ENCODE measurements around the gene NSD1. TPM values are rescaled to one million over a fixed set of nuclear protein-coding genes. Genes with fewer than 3 reads are reported as not detected.

NSD1 gene
- total and polyA plus RNA-seq, 9 of the 15 experiments (the other 6 are each of a cell fraction or from before 2014, with no cell fraction given): 3.8 to 51.0 (median 24.7) TPM

DNA sequence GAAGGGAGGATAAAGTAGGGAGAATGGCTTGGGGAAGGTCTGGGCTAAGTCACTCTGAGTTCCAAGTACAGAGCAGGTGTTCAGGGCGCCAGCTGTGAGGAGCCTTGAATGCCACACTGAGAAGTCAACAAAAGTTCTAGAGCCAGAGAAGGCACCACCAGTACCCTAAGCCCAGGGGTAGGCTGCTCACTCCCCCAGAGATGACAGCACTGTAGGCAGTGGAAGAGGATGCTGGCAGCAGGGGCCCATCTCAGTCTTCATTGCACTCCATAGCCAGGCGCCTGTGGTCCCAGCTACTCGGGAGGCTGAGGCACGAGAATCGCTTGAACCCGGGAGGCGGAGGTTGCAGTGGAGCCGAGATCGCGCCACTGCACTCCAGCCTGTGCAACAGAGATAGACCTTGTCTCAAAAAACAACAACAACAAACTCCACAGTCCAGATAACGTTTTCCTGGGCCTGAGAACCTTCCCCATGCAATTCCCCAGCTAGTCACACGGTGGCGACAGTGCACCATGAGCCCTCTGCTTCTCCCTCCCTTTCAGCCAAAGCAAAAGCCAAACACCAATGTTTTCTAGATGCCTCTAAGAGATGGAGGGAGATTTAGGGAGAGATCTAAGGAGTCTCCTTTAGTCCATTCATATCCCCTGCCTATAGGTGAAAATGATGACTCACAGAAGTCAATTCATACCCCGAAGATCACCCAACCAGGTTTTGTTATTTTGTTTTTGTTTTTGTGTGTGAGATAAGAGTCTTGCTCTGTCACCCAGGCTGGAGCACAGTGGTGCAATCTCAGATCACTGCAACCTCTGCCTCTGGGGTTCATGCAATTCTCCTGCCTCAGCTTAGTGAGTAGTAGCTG is 19.8 kb upstream of the NSD1 start (continued):
- TF ChIP-seq BCL6 (CRISPR knock-in tag; IDR thresholded peaks at IDR 0.05) (no peak), ZNF3 (CRISPR knock-in tag; IDR thresholded peaks at IDR 0.05) (no peak), ZNF668 (CRISPR knock-in tag; IDR thresholded peaks at IDR 0.05) (no peak), NR2F6 (CRISPR knock-in tag; IDR thresholded peaks at IDR 0.05) (no peak), CBFB (CRISPR knock-in tag; IDR thresholded peaks at IDR 0.05) (no peak), KAT7 (CRISPR knock-in tag; IDR thresholded peaks at IDR 0.05; ENCODE audit: borderline replicate concordance) (0 out of 2 replicates have a peak, but pooled peaks have one; percentile 32), ZNF23 (CRISPR knock-in tag; IDR thresholded peaks at IDR 0.05) (no peak), RBM14 (IDR thresholded peaks at IDR 0.05; ENCODE audit: borderline replicate concordance, insufficient read depth, low read depth, low read length) (no peak), MTA1 (IDR thresholded peaks at IDR 0.05; ENCODE audit: borderline replicate concordance) (no peak; the same call in 1 of the 2 replicates), ZC3H8 (IDR thresholded peaks at IDR 0.05) (no peak), SRSF3 (IDR thresholded peaks at IDR 0.05; ENCODE audit: insufficient read depth, low read length) (no peak), HLTF (IDR thresholded peaks at IDR 0.05) (no peak), SRSF7 (optimal IDR thresholded peaks at IDR 0.05; ENCODE audit: low read depth, low read length) (no peak), PHF21A (IDR thresholded peaks at IDR 0.05; ENCODE audit: borderline replicate concordance, low read depth) (peak; percentile 88; the same call in 1 of the 2 replicates), GATA2 (CRISPR knock-in tag; IDR thresholded peaks at IDR 0.05) (peak; percentile 69), RFX1 (IDR thresholded peaks at IDR 0.05) (no peak), FOXA3 (CRISPR knock-in tag; conservative IDR thresholded peaks at IDR 0.05 in 1 of 2, IDR thresholded peaks at IDR 0.05 in 1 of 2) (no peak), NFRKB (IDR thresholded peaks at IDR 0.05; ENCODE audit: low read depth) (no peak), NR2C1 (IDR thresholded peaks at IDR 0.05) (peak; percentile 31; the same call in 1 of the 2 replicates), NR2C1 (tag; IDR thresholded peaks at IDR 0.05) (no peak), ZNF785 (CRISPR knock-in tag; IDR thresholded peaks at IDR 0.05) (no peak), EZH2 (IDR thresholded peaks at IDR 0.05; ENCODE audit: borderline replicate concordance, low read depth, low read length) (no peak), KDM2B (CRISPR knock-in tag; IDR thresholded peaks at IDR 0.05) (no peak)
- TF ChIP-seq, protein P1, sequence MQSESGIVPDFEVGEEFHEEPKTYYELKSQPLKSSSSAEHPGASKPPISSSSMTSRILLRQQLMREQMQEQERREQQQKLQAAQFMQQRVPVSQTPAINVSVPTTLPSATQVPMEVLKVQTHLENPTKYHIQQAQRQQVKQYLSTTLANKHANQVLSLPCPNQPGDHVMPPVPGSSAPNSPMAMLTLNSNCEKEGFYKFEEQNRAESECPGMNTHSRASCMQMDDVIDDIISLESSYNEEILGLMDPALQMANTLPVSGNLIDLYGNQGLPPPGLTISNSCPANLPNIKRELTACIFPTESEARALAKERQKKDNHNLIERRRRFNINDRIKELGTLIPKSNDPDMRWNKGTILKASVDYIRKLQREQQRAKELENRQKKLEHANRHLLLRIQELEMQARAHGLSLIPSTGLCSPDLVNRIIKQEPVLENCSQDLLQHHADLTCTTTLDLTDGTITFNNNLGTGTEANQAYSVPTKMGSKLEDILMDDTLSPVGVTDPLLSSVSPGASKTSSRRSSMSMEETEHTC (IDR thresholded peaks at IDR 0.05): no peak
- TF ChIP-seq, protein P2, sequence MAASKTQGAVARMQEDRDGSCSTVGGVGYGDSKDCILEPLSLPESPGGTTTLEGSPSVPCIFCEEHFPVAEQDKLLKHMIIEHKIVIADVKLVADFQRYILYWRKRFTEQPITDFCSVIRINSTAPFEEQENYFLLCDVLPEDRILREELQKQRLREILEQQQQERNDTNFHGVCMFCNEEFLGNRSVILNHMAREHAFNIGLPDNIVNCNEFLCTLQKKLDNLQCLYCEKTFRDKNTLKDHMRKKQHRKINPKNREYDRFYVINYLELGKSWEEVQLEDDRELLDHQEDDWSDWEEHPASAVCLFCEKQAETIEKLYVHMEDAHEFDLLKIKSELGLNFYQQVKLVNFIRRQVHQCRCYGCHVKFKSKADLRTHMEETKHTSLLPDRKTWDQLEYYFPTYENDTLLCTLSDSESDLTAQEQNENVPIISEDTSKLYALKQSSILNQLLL (CRISPR knock-in tag; IDR thresholded peaks at IDR 0.05; ENCODE audit: borderline replicate concordance): no peak
- TF ChIP-seq, protein P3, sequence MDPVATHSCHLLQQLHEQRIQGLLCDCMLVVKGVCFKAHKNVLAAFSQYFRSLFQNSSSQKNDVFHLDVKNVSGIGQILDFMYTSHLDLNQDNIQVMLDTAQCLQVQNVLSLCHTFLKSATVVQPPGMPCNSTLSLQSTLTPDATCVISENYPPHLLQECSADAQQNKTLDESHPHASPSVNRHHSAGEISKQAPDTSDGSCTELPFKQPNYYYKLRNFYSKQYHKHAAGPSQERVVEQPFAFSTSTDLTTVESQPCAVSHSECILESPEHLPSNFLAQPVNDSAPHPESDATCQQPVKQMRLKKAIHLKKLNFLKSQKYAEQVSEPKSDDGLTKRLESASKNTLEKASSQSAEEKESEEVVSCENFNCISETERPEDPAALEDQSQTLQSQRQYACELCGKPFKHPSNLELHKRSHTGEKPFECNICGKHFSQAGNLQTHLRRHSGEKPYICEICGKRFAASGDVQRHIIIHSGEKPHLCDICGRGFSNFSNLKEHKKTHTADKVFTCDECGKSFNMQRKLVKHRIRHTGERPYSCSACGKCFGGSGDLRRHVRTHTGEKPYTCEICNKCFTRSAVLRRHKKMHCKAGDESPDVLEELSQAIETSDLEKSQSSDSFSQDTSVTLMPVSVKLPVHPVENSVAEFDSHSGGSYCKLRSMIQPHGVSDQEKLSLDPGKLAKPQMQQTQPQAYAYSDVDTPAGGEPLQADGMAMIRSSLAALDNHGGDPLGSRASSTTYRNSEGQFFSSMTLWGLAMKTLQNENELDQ (CRISPR knock-in tag; IDR thresholded peaks at IDR 0.05; ENCODE audit: borderline replicate concordance): no peak

Measured in K562 (cell line).